ENCODE results near the gene ATPAF2.

Gene ATPAF2

GRCh38 chr17:17987901-17988300 lies 51.1 kb downstream of the ATPAF2 start:
- no peak for DNase-seq (ENCODE audit: low spot score)
- TF ChIP-seq CTCF (IDR thresholded peaks at IDR 0.05; ENCODE audit: extremely low read depth, missing control alignments), result no peak

- DNase-seq (ENCODE audit: low spot score), result no peak
- TF ChIP-seq CTCF (IDR thresholded peaks at IDR 0.05; ENCODE audit: extremely low read depth, missing control alignments), result no peak
Observed at GRCh38 chr17:17987187-17987896, 51.6 kb downstream of the ATPAF2 start.

GRCh38 chr17:17985555-17985954 lies 53.4 kb downstream of the ATPAF2 start:
- TF ChIP-seq CTCF (IDR thresholded peaks at IDR 0.05; ENCODE audit: extremely low read depth, missing control alignments), result peak; percentile 31

GRCh38 chr17:17985153-17985552 lies 53.8 kb downstream of the ATPAF2 start:
- TF ChIP-seq CTCF (IDR thresholded peaks at IDR 0.05; ENCODE audit: extremely low read depth, missing control alignments), result no peak
- no peak for DNase-seq (ENCODE audit: low spot score)

More at GRCh38 chr17:17985555-17985954, 53.4 kb downstream of the ATPAF2 start:
- no peak for DNase-seq (ENCODE audit: low spot score)

- DNase-seq (ENCODE audit: low spot score), result no peak
- TF ChIP-seq CTCF (IDR thresholded peaks at IDR 0.05; ENCODE audit: extremely low read depth, missing control alignments), result no peak
Observed at GRCh38 chr17:17983776-17984175, 55.2 kb downstream of the ATPAF2 start.

- no peak for TF ChIP-seq CTCF (IDR thresholded peaks at IDR 0.05; ENCODE audit: extremely low read depth, missing control alignments)
- DNase-seq (ENCODE audit: low spot score), result no peak
Observed at GRCh38 chr17:17983376-17983775, 55.6 kb downstream of the ATPAF2 start.

- DNase-seq (ENCODE audit: low spot score), result no peak
- TF ChIP-seq CTCF (IDR thresholded peaks at IDR 0.05; ENCODE audit: extremely low read depth, missing control alignments), result no peak
Observed at GRCh38 chr17:17982801-17983200, 56.2 kb downstream of the ATPAF2 start.
